DND-41 (cell line): ENCODE measurements around the gene MEGF11.

Experiments used
- ATAC-seq: fragments of 200-7000 bp; cut with Tn5 transposase; 3 replicates; pipeline ENCODE4 v1.9.1; 2021; ENCODE audit warnings: low read depth; ENCODE audit not compliant: insufficient read depth
- DNase-seq: peaks from one replicate; pipeline ENCODE4 v3.0.0-alpha.2; 2020
- H2AFZ ChIP-seq: 2 replicates; pipeline ENCODE4 v1.6.0; 2012; ENCODE audit warnings: low read depth, low read length
- H3K27ac ChIP-seq: 2 replicates; pipeline ENCODE4 v1.5.1; 2012; ENCODE audit warnings: low read length, inconsistent platforms
- H3K27me3 ChIP-seq: fragments of 200-600 bp; sonication (generic); 2 replicates; pipeline ENCODE4 v1.6.0; 2012; ENCODE audit warnings: low read length, mild to moderate bottlenecking, inconsistent platforms; ENCODE audit not compliant: insufficient read depth, poor library complexity
- H3K36me3 ChIP-seq: 2 replicates; pipeline ENCODE4 v1.5.1; 2012; ENCODE audit warnings: low read length, inconsistent platforms; ENCODE audit not compliant: insufficient read depth
- H3K4me1 ChIP-seq: 2 replicates; pipeline ENCODE4 v1.5.1; 2012; ENCODE audit warnings: mild to moderate bottlenecking, low read length; ENCODE audit not compliant: insufficient read depth
- H3K4me2 ChIP-seq: 2 replicates; pipeline ENCODE4 v1.6.0; 2012; ENCODE audit warnings: mild to moderate bottlenecking, moderate library complexity, low read length, inconsistent platforms; ENCODE audit not compliant: insufficient read depth
- H3K4me3 ChIP-seq, 2 experiments: fragments of 200-600 bp in 1 of 2; shearing (Covaris generic) in 1 of 2; 2 replicates each; pipeline ENCODE4 v1.5.1; 2012 to 2016; ENCODE audit warnings: inconsistent platforms in 2 of 2, low read length in 2 of 2, mild to moderate bottlenecking in 2 of 2, low read depth in 1 of 2, moderate library complexity in 1 of 2
- H3K79me2 ChIP-seq: 2 replicates; pipeline ENCODE4 v1.6.0; 2012; ENCODE audit warnings: low read length, inconsistent platforms; ENCODE audit not compliant: insufficient read depth
- H3K9ac ChIP-seq: 2 replicates; pipeline ENCODE4 v1.6.0; 2012; ENCODE audit warnings: low read depth, mild to moderate bottlenecking, inconsistent platforms, low read length, moderate library complexity
- H3K9me3 ChIP-seq: 2 replicates; pipeline ENCODE4 v1.5.1; 2012; ENCODE audit warnings: low read length, moderate library complexity, mild to moderate bottlenecking, inconsistent platforms; ENCODE audit not compliant: insufficient read depth, severe bottlenecking
- H4K20me1 ChIP-seq: 2 replicates; pipeline ENCODE4 v1.6.0; 2012; ENCODE audit warnings: low read length; ENCODE audit not compliant: insufficient read depth
- CTCF ChIP-seq: IDR thresholded peaks from 2 replicates; pipeline ENCODE4 v1.5.1; 2012; ENCODE audit warnings: borderline replicate concordance, low read length, moderate library complexity, mild to moderate bottlenecking; ENCODE audit not compliant: poor library complexity, severe bottlenecking; ENCODE audit errors: extremely low read depth
- EZH2 ChIP-seq: IDR thresholded peaks from 3 replicates; pipeline ENCODE4 v1.6.1; 2012; ENCODE audit warnings: borderline replicate concordance, low read depth, mild to moderate bottlenecking, moderate library complexity, low read length, inconsistent platforms; ENCODE audit not compliant: severe bottlenecking

The MEGF11 gene

GRCh38 chr15:66165856-66166255 lies 87.7 kb downstream of the MEGF11 start:
- H3K27ac ChIP-seq: no peak overlapping the region
- H3K36me3 ChIP-seq: no peaks in the 10 kb centered on the region
- H2AFZ ChIP-seq: no peak overlapping the region
- H3K4me3 ChIP-seq: no peak overlapping the region
- no peak overlapping the region for H3K9ac ChIP-seq
- no peak overlapping the region for H3K4me2 ChIP-seq
- TF ChIP-seq CTCF (no peak), EZH2 (no peak)
- H3K27me3 ChIP-seq: no peaks in the 10 kb centered on the region
- ATAC-seq (no peak), DNase-seq (no peak)
- H3K4me1 ChIP-seq: no peaks in the 10 kb centered on the region
- no peaks in the 10 kb centered on the region for H3K79me2 ChIP-seq
- H4K20me1 ChIP-seq: no peaks in the 10 kb centered on the region
- H3K9me3 ChIP-seq: no peaks in the 10 kb centered on the region

- no peaks in the 10 kb centered on the region for H3K27me3 ChIP-seq
- no peak overlapping the region for H2AFZ ChIP-seq
- no peaks in the 10 kb centered on the region for H3K9me3 ChIP-seq
- H3K4me3 ChIP-seq: no peak overlapping the region
- no peak for DNase-seq
- H3K36me3 ChIP-seq: no peaks in the 10 kb centered on the region
- H4K20me1 ChIP-seq: no peaks in the 10 kb centered on the region
- H3K27ac ChIP-seq: no peak overlapping the region
- no peak overlapping the region for H3K9ac ChIP-seq
- ATAC-seq: no peak
- no peaks in the 10 kb centered on the region for H3K4me1 ChIP-seq
- no peak overlapping the region for H3K4me2 ChIP-seq
- TF ChIP-seq CTCF (no peak), EZH2 (no peak)
- no peaks in the 10 kb centered on the region for H3K79me2 ChIP-seq
Observed at GRCh38 chr15:66164788-66165187, 88.8 kb downstream of the MEGF11 start.

- Histone ChIP-seq H3K4me2 (no peak overlapping the region), H2AFZ (no peak overlapping the region), H3K4me3 (no peak overlapping the region), H3K79me2 (no peaks in the 10 kb centered on the region), H3K27ac (no peak overlapping the region), H3K9ac (no peak overlapping the region), H3K27me3 (no peaks in the 10 kb centered on the region), H3K36me3 (no peaks in the 10 kb centered on the region), H4K20me1 (no peaks in the 10 kb centered on the region), H3K9me3 (no peaks in the 10 kb centered on the region), H3K4me1 (no peaks in the 10 kb centered on the region)
- DNase-seq (no peak), ATAC-seq (no peak)
- TF ChIP-seq CTCF (no peak), EZH2 (no peak)
Observed at GRCh38 chr15:66163553-66163952, 90.0 kb downstream of the MEGF11 start.

GRCh38 chr15:66162286-66162685 lies 91.3 kb downstream of the MEGF11 start:
- Histone ChIP-seq H3K79me2 (no peaks in the 10 kb centered on the region), H3K9me3 (no peaks in the 10 kb centered on the region), H3K4me3 (no peak overlapping the region), H2AFZ (no peak overlapping the region), H3K4me1 (no peaks in the 10 kb centered on the region), H3K36me3 (no peaks in the 10 kb centered on the region), H3K4me2 (no peak overlapping the region), H3K9ac (no peak overlapping the region), H3K27ac (no peak overlapping the region), H4K20me1 (no peaks in the 10 kb centered on the region), H3K27me3 (no peaks in the 10 kb centered on the region)
- TF ChIP-seq EZH2 (no peak), CTCF (no peak)
- ATAC-seq: no peak
- no peak for DNase-seq
